ENCODE results near the gene GJA3.

DNA sequence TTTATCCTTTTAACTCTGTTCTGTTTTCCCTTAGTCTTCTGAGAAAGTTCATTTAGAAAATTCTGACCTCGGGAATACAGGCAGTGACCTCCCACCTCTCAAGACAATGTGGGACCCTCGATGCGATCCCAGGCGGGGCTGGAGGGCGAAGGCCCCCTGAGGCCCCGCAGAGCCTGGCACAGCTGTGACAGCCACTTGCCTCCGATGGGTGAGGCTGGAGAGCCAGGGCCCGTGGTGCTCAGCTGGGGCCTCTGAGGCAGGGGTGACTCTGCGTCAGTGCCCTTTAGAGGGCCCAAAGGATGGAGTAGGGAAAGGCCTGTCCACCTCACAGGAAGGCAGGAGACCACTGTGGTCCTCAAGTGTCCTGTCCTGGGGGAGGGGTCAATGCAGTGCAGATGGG, 10.3 kb downstream of the GJA3 start:
- TF ChIP-seq EP300 (IDR thresholded peaks at IDR 0.05; ENCODE audit: low read depth) (no peak), POLR2A (IDR thresholded peaks at IDR 0.05) (no peak)
- TF ChIP-seq, protein P1, sequence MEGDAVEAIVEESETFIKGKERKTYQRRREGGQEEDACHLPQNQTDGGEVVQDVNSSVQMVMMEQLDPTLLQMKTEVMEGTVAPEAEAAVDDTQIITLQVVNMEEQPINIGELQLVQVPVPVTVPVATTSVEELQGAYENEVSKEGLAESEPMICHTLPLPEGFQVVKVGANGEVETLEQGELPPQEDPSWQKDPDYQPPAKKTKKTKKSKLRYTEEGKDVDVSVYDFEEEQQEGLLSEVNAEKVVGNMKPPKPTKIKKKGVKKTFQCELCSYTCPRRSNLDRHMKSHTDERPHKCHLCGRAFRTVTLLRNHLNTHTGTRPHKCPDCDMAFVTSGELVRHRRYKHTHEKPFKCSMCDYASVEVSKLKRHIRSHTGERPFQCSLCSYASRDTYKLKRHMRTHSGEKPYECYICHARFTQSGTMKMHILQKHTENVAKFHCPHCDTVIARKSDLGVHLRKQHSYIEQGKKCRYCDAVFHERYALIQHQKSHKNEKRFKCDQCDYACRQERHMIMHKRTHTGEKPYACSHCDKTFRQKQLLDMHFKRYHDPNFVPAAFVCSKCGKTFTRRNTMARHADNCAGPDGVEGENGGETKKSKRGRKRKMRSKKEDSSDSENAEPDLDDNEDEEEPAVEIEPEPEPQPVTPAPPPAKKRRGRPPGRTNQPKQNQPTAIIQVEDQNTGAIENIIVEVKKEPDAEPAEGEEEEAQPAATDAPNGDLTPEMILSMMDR (IDR thresholded peaks at IDR 0.05), result no peak

Data from transverse colon (tissue), 3 donors.